GM15510 (cell line): ENCODE measurements around the gene PCDHGB6.

Source experiments
- POLR2A ChIP-seq: IDR thresholded peaks from 3 replicates; pipeline ENCODE4 v1.6.1; 2011; ENCODE audit warnings: borderline replicate concordance; ENCODE audit not compliant: insufficient read length; ENCODE audit errors: extremely low read depth

PCDHGB6 gene

GRCh38 chr5:141434006-141434405, 26.2 kb downstream of the PCDHGB6 start:
- TF ChIP-seq POLR2A = no peak

- no peak for TF ChIP-seq POLR2A
These were observed 29.4 kb downstream of the PCDHGB6 start for GRCh38 chr5:141437221-141437620.

- no peak for TF ChIP-seq POLR2A
These were observed 31.8 kb downstream of the PCDHGB6 start for GRCh38 chr5:141439411-141440141.

- TF ChIP-seq POLR2A = no peak
These were observed 32.5 kb downstream of the PCDHGB6 start for GRCh38 chr5:141440341-141440740.

GRCh38 chr5:141441571-141442170, 33.9 kb downstream of the PCDHGB6 start:
- TF ChIP-seq POLR2A = no peak
